Fibroblast of pulmonary artery (primary cell): ENCODE measurements around the gene PLB1.

Source experiments
- DNase-seq: peaks from one replicate; pipeline ENCODE4 v3.0.0-alpha.2; 2010; ENCODE audit warnings: low read depth
- H3K4me3 ChIP-seq: replicated peaks from 2 replicates; pipeline ENCODE4 v1.5.1; 2011; ENCODE audit warnings: low read depth, mild to moderate bottlenecking, control low read depth, low read length, moderate library complexity
- CTCF ChIP-seq: IDR thresholded peaks from 2 replicates; pipeline ENCODE4 v1.5.1; 2011; ENCODE audit warnings: mild to moderate bottlenecking, control low read depth, low read length, inconsistent platforms; ENCODE audit errors: missing control alignments

PLB1 gene

GRCh38 chr2:28543316-28544035, 47.6 kb downstream of the PLB1 start:
- DNase-seq, result peak; percentile 11
- TF ChIP-seq CTCF, result no peak
- H3K4me3 ChIP-seq, result no peak overlapping the region

GRCh38 chr2:28544036-28544346, 48.1 kb downstream of the PLB1 start:
- no peak for TF ChIP-seq CTCF
- DNase-seq, result no peak
- no peak overlapping the region for H3K4me3 ChIP-seq

GRCh38 chr2:28544405-28544921, 48.6 kb downstream of the PLB1 start:
- DNase-seq, result peak; percentile 12
- TF ChIP-seq CTCF, result no peak
- no peak overlapping the region for H3K4me3 ChIP-seq

GRCh38 chr2:28544922-28545589, 49.2 kb downstream of the PLB1 start:
- TF ChIP-seq CTCF, result no peak
- H3K4me3 ChIP-seq, result no peak overlapping the region
- no peak for DNase-seq

GRCh38 chr2:28545590-28546200, 49.8 kb downstream of the PLB1 start:
- no peak for TF ChIP-seq CTCF
- DNase-seq, result no peak
- no peak overlapping the region for H3K4me3 ChIP-seq

- TF ChIP-seq CTCF, result no peak
- no peak overlapping the region for H3K4me3 ChIP-seq
- DNase-seq, result no peak
Measured at GRCh38 chr2:28546242-28546641, 50.4 kb downstream of the PLB1 start.
